ENCODE results near the gene SOX4. TPM values are rescaled to one million over a fixed set of nuclear protein-coding genes. Genes with fewer than 3 reads are reported as not detected.

SOX4 gene
- total RNA-seq, 3 donors from 2014 or later, result 14.9 to 54.5 (median 26.5) TPM

DNA sequence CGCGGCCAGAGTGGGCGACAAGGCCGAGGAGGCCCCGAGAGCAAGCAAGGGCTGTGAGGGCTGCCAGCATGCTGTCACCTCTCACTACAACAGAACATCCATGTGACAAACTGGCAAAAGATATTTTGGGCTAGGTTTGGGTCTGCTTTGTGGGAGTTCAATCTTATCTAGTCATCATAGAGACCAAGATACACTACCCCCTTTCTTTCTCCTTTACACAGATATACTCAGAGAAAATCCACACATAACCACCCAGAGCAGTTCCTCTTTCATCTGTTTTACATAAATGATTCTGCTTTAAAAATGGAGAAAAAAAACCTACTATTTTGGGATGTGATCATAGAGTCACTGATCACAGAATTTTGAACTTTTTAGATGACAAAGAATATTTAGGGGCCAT lies 16.8 kb downstream of the SOX4 start:
- intact Hi-C loops (cut with DNase I, micrococcal nuclease), result no loop called here
- TF ChIP-seq, protein P1, sequence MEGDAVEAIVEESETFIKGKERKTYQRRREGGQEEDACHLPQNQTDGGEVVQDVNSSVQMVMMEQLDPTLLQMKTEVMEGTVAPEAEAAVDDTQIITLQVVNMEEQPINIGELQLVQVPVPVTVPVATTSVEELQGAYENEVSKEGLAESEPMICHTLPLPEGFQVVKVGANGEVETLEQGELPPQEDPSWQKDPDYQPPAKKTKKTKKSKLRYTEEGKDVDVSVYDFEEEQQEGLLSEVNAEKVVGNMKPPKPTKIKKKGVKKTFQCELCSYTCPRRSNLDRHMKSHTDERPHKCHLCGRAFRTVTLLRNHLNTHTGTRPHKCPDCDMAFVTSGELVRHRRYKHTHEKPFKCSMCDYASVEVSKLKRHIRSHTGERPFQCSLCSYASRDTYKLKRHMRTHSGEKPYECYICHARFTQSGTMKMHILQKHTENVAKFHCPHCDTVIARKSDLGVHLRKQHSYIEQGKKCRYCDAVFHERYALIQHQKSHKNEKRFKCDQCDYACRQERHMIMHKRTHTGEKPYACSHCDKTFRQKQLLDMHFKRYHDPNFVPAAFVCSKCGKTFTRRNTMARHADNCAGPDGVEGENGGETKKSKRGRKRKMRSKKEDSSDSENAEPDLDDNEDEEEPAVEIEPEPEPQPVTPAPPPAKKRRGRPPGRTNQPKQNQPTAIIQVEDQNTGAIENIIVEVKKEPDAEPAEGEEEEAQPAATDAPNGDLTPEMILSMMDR (IDR thresholded peaks at IDR 0.05), result no peak
- no peak for ATAC-seq
- H3K4me3 ChIP-seq, result no peak overlapping the region
- H3K9me3 ChIP-seq, result no peaks in the 10 kb centered on the region
- H3K36me3 ChIP-seq (ENCODE audit: low read depth), result no peaks in the 10 kb centered on the region
- DNase-seq, result no peak
- no peaks in the 10 kb centered on the region for H3K4me1 ChIP-seq (ENCODE audit: low read depth)

DNA sequence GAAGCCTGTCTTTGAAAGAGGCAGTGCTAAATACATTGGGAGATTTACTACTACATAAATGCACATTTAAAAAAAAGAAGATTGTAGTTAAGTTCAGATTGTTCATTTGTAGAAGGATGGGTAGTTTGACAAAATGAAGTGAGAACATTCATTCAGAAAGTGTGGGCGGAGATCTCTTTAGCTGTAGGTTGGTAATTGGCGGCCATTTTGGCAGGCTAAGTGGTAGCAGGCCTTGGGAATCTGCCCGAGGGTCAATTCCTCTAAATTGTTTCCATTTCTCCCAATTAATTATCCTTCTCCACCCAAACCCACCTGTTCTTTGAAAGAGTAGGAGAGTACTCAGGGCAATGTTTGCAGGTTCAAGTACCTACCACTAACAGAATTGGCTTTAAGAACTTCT lies 17.9 kb downstream of the SOX4 start:
- ATAC-seq, result no peak
- H3K4me1 ChIP-seq (ENCODE audit: low read depth), result no peaks in the 10 kb centered on the region
- no peaks in the 10 kb centered on the region for H3K9me3 ChIP-seq
- H3K36me3 ChIP-seq (ENCODE audit: low read depth), result no peaks in the 10 kb centered on the region
- H3K4me3 ChIP-seq, result no peak overlapping the region
- intact Hi-C loops (cut with DNase I, micrococcal nuclease), result no loop called here
- no peak for DNase-seq
- TF ChIP-seq, protein P1 (IDR thresholded peaks at IDR 0.05), result no peak

DNA sequence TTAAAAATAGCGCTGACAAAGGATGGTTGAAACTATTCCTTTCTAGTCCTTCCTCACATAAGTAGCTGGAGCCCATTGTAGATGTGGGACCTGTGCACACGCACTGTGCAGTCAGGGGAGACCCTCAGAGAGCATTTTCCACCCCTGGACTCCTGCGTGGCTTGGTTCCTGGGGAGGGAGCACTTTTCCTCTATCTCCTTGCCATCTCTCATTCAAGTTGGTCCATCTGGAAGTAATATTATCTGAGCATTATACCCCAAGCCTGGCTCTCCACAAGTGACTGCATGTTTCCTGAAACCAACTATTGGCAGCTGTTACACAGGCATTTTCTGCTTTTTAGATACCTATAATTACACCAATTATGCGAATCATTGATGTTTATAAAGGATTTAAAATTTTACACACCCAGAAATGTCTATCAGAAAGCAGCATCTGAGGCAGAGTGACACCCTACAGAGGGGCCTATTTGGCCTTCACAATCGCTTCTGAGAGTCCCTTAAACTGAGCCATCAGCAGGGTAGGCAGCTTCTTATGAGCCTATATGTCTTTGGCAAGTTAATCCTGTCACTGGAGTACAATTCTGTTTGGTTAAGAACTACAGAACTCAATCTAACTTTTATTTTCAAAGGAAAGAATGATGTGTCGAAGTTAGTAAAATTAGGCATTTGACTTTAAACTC lies 18.7 kb downstream of the SOX4 start:
- H3K4me3 ChIP-seq, result no peak overlapping the region
- H3K9me3 ChIP-seq, result no peaks in the 10 kb centered on the region
- no peaks in the 10 kb centered on the region for H3K4me1 ChIP-seq (ENCODE audit: low read depth)
- no peaks in the 10 kb centered on the region for H3K36me3 ChIP-seq (ENCODE audit: low read depth)
- intact Hi-C loops (cut with DNase I, micrococcal nuclease), result no loop called here
- ATAC-seq, result no peak
- TF ChIP-seq, protein P1 (IDR thresholded peaks at IDR 0.05), result no peak
- DNase-seq, result no peak

DNA sequence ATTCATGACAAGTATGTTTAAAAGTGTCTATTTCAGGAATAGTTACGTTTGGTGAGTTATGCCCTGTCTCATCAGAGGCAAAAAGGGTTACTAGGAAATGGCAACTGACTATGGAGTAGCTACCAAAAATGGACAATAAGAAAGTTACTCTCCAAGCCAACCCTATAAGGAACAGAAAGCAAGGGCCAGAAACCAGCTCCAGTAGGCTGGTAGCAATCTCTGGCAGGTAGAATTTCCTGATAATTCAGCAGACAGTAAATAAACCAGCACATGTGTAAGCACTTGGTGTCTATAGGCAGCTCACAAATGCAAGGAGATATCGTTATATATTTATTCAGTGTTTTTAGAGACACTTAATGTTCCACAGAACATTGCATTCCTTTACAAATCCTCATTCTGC lies 20.3 kb downstream of the SOX4 start:
- H3K4me1 ChIP-seq (ENCODE audit: low read depth), result no peaks in the 10 kb centered on the region
- no peaks in the 10 kb centered on the region for H3K36me3 ChIP-seq (ENCODE audit: low read depth)
- no peaks in the 10 kb centered on the region for H3K9me3 ChIP-seq
- ATAC-seq (no peak), DNase-seq (no peak)
- no peak overlapping the region for H3K4me3 ChIP-seq
- TF ChIP-seq, protein P1 (IDR thresholded peaks at IDR 0.05), result no peak
- intact Hi-C loops (cut with DNase I, micrococcal nuclease), result no loop called here

DNA sequence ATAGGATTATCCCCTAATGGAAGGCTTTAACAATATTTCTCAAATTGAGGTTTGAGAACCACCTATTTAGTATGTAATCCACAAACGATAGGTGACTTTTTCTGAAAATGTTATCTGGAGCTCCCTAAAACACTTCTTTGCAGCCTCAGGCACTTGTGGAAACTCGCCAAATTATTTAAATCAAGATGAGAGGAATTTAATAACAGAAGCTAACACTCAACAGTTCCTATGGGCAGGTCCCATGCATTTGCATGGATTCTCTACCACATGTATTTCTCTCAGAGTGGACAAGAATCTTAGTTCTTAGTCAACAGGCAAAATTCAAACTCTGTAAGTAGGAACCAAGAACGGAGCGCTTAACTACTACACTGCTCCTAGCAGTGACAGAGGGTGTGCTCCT lies 20.7 kb downstream of the SOX4 start:
- Histone ChIP-seq H3K9me3 (no peaks in the 10 kb centered on the region), H3K4me3 (no peak overlapping the region), H3K36me3 (ENCODE audit: low read depth) (no peaks in the 10 kb centered on the region), H3K4me1 (ENCODE audit: low read depth) (no peaks in the 10 kb centered on the region)
- TF ChIP-seq, protein P1 (IDR thresholded peaks at IDR 0.05), result no peak
- intact Hi-C loops (cut with DNase I, micrococcal nuclease), result no loop called here
- DNase-seq, result no peak
- no peak for ATAC-seq

DNA sequence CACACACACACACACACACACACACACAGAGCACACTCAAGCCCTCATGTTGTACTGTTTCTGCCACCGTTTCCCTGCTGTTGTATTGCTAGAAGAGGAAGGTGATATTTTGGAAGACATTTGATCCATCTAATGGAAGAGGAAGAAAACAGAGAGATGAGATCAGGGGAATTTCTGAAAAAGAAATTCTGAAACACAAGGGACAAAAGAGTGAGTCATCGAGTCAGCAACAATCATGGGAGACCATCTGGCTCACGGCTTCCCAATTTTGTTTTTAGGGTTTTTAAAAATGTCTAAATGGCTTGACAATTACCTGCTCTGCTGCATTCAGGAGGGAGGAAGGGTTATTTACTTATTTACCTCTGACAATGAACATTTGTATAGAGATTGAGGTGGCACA lies 22.0 kb downstream of the SOX4 start:
- intact Hi-C loops (cut with DNase I, micrococcal nuclease), result no loop called here
- no peak for ATAC-seq
- TF ChIP-seq, protein P1 (IDR thresholded peaks at IDR 0.05), result no peak
- DNase-seq, result no peak
- H3K4me3 ChIP-seq, result no peak overlapping the region
- no peaks in the 10 kb centered on the region for H3K36me3 ChIP-seq (ENCODE audit: low read depth)
- H3K4me1 ChIP-seq (ENCODE audit: low read depth), result no peaks in the 10 kb centered on the region
- H3K9me3 ChIP-seq, result no peaks in the 10 kb centered on the region

Measured in mucosa of descending colon (tissue), 3 donors.